Left lobe of liver (tissue), 2 donors: ENCODE data around the gene C1orf21. TPM values are rescaled to one million over a fixed set of nuclear protein-coding genes. Genes with fewer than 3 reads are reported as not detected.
A peak's percentile ranks its signal among the peaks of the same experiment; 100 is the strongest.
"Not testable (repeated sequence)": the region's sequence is repeated elsewhere in the genome, so short reads cannot be mapped to it uniquely, and the experiment has no call there.

Experiments
- ATAC-seq: fragments of 200-7000 bp; cut with Tn5 transposase; one replicate; pipeline ENCODE4 v1.9.1; 2020; ENCODE audit warnings: mild to moderate bottlenecking, moderate library complexity
- DNase-seq: peaks from one replicate; pipeline ENCODE4 v3.0.0-alpha.2; 2020; ENCODE audit warnings: low spot score
- total RNA-seq: library from RNA; stranded (reverse); gene quantifications from one replicate; pipeline ENCODE4 v1.2.1, GENCODE V29; 2021
- donor health status: DM: no; HTN: no; CAD: no; lungs with moderate emphysema.
- donor health status: DM: no; HTN: yes; CAD: no.

The C1orf21 gene
- total RNA-seq, 1 donor from 2014 or later, result 19.6 TPM

GRCh38 chr1:184582411-184582810, 195.6 kb downstream of the C1orf21 start:
- DNase-seq (no peak), ATAC-seq (no peak)

DNA sequence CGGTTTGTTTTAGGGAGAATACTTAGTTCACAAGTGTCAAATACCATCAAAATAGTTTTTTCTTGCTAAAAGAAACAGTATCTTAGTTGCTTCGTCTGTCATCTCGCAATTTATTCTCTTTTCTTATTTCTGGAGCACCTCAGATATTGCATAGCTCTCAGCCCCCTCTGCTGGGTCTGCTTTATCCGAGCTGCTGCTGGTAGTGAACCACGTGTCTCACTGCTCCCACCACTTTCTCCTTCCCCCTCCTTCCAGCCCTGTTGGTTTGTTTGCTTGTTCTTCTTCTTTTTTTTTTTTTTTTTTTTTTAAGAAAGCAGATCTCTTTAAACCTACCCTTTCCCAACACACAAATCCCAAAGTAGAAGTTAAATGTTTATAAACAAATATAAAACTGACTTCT, 197.0 kb downstream of the C1orf21 start:
- no peak for ATAC-seq
- no peak for DNase-seq

DNA sequence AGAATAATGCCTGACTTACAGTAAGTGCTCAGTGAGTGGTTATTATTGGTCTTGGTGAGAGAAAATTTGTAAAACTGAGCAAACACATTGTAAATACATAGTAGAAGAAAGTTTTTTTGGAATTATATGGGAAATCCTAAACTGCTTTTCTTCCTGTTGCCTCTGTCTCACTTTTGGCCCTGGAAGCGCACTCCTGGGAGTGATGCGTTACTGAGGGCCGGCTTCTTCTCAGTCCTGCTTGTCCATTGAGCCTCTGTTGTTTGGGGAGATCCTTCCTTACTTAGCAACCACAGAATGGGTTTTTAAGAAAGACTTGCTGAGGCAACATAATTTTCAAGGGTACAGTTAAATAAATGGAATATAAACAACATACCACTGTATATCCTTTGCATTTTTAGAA, 201.9 kb downstream of the C1orf21 start:
- ATAC-seq, result no peak
- no peak for DNase-seq

DNA sequence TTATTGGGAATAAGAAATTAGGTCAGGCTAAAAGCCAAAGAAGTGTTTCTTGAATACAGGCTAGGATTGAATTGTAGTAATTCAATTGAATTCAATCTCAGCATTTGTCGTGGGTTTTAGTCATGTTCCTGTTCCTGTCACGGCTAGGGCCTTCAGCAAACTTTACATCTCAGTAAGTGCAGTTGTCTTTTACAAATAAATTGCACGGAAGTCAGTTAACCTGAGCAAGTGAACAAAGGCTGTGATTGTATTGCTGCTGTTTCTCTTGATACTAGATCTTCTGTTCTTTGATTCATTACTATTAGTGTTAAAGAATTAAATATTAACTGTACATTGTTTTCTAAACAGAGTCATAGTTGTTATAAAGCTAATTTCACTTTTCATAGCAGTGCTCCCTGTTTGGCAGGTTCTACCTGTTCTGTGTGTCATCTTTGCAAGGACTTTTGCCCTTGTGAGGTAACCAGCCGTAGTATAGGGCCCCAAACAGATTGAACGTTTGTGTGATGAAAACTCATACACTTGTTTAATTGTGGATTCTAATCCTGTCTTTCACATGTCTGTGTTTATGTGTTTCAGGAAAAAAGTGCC, 203.4 kb downstream of the C1orf21 start:
- peak; percentile 98 for ATAC-seq
- no peak for DNase-seq

DNA sequence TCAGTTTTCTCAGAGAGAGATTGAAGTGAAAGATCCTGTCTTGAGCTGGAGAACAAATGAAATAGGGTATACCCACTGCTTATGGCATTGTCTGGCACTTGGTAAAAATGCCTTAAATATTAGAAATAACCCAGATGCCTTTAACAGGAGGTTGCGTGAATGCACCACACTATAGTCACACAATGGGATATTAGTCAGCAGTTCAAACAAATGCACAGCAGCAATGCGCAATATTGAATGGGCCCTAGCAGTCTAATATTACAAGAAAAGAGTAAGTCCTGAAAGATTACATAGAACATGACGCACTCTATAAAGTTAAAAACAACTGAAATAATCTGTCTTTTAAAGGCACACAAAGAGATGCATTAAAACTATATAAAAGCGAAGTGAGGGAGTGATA, 206.8 kb downstream of the C1orf21 start:
- ATAC-seq (no peak), DNase-seq (no peak)

- ATAC-seq (no peak), DNase-seq (no peak)
Observed at GRCh38 chr1:184595596-184595995, 208.8 kb downstream of the C1orf21 start.

DNA sequence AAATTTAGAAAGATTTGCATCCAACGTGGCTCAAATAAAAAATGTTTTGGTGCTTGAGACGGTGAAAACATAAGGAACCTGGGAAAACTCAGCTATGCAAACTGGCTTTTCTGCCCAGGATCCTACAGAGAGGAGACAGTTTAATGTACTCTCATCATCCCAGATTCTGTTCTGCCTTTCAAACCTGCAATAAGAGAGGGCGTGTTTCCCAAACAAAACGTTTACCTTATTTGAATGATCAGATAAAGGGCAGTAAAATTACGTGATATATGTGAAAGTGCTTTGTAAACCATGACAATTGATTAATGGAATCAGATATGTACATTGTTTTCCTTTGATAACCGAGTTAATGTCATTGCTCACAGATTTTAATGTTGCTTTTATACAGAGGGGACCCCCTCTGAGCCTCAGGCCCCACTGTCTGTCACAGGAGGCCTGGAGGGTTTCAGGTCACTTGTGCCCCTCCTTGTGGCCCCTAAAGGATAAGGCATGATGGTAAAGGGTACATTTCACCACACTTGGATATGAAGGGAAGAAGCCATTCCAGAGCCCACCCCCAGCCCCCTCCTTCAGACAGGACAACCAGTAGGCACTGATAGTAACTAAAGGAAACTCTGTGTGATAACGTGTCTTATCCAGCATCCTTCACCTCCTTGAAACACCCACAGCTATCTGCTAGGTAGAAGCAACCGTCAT, 210.3 kb downstream of the C1orf21 start:
- ATAC-seq (no peak), DNase-seq (no peak)

GRCh38 chr1:184597650-184598357, 211.0 kb downstream of the C1orf21 start:
- no peak for ATAC-seq
- no peak for DNase-seq

DNA sequence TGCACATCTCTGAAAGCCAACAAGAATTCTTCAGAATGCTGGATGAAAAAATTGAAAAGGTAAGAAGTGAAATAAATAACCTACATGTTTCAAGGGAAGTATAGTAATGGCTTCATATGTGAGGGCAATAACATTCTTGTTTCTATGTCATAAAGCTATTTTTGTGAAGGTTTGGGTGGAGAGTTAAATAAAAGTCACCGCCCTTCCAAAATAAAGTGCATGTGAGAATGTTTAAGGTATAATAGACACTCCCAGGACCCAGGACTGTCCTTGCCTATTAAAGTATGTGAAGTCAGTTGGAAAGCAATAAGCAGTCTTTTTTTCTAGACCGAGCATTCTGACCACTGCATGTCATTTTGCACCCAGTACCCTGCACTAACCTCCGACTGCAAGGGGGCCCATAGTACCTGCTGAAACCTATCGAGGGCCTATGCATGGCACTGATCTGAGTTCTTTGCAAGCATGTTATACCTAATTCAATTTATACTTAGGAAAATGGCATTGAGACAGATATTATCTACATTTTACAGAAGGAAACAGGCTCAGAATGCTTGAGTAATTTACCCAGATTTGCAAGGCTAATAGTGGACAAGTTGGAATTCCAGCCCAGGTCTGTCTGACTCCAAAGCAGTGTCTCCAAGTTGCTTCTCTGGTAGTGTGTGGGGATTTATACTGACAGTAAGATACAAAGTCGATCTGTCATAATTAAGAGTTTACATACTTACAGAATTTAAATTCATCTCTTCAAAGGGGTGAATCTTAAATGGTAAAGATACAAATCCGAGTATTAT, 211.8 kb downstream of the C1orf21 start:
- DNase-seq, result no peak
- ATAC-seq, result no peak

DNA sequence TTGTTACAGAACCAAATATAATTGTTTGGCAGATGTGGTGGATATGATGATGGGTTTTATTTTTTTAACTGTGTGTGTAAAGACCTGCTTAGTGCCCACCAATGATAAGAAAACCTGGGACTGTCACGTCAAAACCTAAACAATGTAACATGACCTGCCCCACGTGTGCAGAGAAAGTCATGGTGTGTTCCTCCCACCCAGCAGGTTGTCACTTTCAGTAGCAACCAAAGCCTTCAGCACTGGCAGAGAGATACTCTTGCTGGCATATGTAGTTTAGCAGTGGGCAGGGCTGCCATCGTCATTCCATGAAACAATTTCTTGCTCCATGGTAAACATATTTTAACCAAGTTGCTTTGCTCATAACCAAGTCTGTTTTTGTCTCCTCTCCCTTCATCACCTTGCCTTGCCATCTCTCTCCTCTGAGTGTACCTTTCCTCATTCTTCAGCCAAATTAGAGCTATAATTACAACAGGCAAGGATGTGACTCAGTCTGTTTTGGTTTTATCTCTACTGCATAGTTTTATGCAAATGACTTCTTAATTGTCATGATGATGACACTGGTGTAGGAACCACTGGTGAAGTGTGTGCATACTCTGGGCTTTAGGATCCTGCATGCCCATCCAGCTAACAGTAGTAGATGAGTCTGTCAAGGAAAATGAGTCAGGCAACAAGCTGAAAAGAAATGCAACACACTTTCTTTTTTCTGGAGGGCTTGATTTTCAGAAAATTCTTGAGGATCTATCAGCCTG, 217.5 kb downstream of the C1orf21 start:
- no peak for ATAC-seq
- no peak for DNase-seq

DNA sequence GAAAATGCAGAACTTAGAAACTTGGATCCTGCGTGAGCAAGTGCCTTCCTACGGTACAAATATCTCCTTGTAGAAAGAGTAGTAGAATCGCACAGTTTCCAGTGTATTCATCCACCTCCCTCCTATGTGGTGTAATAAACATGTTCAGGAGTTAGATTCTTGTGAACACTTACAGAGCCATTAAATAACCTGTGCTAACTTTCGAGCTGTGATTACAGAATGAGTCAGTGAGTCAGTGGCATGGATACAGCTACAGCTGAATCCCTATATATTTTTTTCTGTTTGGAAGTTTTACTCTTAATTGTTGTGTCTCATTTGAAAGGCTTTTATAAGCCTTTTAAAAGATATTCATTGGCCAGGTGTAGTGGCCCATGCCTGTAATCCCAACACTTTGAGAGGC, 219.1 kb downstream of the C1orf21 start:
- DNase-seq (no peak), ATAC-seq (no peak)

GRCh38 chr1:184606786-184607185, 220.0 kb downstream of the C1orf21 start:
- DNase-seq (no peak), ATAC-seq (no peak)

DNA sequence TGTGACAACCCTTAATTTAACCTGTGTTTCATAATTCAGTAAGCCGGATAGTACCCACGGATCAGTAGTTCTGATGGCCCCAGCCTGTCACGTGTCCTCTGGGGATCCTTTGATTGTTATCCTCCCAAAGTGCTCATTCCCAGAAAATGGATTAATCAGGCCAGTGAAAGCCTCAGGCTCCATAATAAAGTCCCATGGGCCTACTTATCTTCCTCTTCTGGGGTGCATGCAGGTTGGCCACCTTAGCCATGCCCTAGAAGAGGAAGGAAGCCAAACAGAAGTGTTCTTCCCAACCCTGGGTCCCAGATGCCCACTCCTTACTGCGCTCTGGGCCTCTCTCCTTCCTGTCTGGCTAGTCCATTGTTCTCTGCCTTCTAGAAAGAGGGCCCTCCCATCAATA, 221.8 kb downstream of the C1orf21 start:
- no peak for DNase-seq
- ATAC-seq, result no peak

GRCh38 chr1:184608990-184609389, 222.2 kb downstream of the C1orf21 start:
- no peak for ATAC-seq

GRCh38 chr1:184610876-184611595, 224.2 kb downstream of the C1orf21 start:
- no peak for DNase-seq
- no peak for ATAC-seq

More at GRCh38 chr1:184608990-184609389, 222.2 kb downstream of the C1orf21 start:
- DNase-seq, result no peak

DNA sequence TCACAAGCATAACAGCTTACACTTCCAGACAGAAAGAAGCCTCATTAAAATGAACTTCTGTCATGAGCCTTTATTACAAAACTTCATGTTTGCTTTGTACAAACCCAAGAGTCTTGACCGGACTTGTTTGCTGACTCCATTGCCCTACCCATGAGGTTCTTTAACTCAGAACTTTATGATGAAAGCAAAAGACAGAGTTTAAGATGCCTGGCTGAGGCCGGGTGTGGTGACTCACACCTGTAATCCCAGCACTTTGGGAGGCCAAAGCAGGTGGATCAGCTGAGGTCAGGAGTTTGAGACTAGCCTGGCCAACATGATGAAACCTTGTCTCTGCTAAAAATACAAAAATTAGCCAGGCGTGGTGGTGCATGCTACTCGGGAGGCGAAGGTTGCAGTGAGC, 225.4 kb downstream of the C1orf21 start:
- ATAC-seq, result peak; percentile 31
- not testable (repeated sequence) for DNase-seq

GRCh38 chr1:184614667-184615066, 227.8 kb downstream of the C1orf21 start:
- ATAC-seq (no peak), DNase-seq (no peak)

DNA sequence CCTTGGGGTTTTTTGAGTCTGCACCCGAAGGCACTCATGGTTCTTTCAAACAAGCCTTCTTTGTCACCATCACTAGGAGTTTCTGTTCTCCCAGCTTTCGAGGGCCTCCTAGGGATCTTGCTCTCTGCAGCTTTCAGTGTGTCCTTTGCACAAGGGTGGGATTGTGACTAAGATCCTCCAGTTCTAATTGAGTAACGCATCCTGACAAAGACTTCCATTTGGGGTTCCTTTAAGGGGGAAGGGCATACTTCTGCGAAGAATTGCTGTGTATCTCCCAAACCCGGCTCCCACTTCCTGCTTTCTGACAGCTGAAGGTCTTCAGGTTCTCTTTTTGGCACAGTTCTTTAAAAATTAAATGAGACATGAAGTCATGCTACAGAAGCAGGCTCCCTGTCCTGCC, 228.5 kb downstream of the C1orf21 start:
- DNase-seq (no peak), ATAC-seq (peak; percentile 18)

- ATAC-seq, result no peak
- no peak for DNase-seq
Observed at GRCh38 chr1:184616504-184616903, 229.7 kb downstream of the C1orf21 start.

DNA sequence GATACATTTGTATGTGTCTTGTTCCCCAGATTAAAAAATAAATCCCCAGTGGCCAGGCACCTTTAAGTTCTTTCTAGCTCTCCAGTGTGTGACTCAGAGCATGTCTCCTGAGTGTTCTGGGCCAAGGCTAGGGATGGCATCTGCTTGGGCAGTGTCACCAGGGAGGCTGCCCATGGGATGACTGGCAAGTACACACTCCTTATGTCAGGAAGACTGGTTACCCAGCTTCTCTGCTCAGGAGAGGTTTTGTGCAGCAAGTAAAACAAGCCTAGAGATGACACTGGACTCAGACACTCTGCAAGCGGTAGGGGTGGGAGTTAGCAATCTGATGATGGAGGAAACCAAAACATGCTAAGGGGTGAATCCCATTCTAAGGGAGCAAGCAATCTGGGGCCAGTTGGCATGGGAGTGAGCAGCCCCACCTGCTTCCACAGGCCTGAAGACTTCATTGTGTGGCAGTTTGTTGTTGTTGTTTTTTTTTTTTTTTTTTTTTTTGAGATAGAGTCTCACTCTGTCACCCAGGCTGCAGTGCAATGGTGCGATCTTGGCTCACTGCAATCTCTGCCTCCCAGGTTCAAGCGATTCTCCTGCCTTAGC, 230.7 kb downstream of the C1orf21 start:
- no peak for ATAC-seq
- DNase-seq, result no peak
